Stimulated activated CD4-positive, alpha-beta T cell treated with anti-CD3 and anti-CD28 coated beads, Interleukin-1b, Interleukin-23, amount 100 ng/mL, for 24 hours (primary cell): ENCODE data around the gene VDR.

Source experiments
- DNase-seq, 4 experiments: peaks; one replicate each; pipeline ENCODE4 v3.0.0-alpha.2; 2020; ENCODE audit warnings: low read depth in 4 of 4, low spot score in 1 of 4

VDR gene

DNA sequence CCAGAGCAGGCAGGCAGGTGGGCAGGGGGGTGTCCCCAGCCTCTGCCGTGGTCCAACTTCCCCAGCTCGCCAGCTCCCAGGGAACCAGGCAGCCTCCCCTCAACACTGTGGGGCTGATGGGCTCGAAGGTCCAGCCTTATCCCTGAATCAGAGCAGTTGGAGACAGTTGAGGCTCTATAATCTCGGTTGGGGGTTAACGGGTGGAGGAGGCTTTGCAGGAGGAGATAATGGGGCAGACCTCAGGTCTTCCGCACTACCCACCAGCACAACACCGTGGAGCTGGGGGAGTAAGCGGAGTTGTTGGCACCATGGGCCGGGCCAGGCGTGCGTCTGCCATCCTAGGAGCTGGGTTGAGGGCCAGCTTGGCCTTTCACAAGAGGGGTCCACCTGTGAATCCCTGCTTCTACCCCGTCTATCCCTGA is 71.2 kb downstream of the VDR start:
- no peak for DNase-seq

DNA sequence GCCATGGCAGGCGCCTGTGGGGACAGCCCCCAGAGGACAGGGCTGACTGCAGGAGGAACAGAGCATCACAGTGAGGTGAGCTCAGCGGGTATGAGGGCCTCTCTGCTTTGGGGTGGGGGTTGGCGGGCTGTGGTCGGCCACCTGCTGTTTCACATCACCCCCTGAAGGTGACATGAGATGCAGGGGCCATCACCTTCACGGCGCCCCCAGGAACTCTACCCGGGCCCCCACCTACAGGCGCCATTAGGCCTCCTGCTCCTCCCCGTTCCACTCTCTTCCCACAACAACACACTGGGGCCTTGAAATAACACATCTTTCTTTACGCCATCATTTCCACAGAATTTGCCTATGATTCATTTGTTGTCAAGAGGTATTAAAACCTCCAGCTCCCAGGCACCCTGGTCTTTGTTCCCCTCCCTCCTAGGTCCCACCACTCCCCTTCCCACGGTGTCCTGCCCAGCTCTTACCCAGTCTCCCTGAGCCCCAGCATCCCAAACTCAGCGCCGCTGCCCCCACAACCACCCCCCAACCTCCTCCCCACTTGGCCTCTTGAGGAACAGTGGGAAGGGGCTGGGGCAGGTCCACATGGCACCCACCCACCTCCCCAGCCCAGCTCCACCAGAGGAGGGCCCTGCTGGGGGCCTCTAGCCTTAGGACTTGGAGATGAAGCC is 72.4 kb downstream of the VDR start:
- DNase-seq, result peak in 3 of 4 experiments; percentile 52 to 80 (median 69)

DNA sequence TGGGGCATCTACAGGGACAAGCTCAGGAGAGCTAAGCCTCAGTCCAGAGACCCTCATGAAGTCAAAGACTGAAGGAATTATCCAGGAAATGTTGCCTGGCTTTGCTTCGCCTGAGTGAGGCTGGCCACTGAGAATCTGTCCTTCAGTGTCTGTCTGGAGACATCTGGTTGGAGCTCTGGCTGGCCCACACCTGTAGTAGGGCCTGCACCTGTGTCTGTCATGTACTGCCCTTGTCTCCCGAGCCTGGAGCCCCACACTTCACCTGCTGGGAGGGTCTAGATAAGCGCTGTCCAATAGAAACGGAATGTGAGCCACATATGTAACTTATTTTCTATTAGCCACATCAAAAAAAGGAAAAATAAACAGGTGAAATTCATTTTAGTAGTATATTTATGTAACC is 75.2 kb downstream of the VDR start:
- no peak for DNase-seq

DNA sequence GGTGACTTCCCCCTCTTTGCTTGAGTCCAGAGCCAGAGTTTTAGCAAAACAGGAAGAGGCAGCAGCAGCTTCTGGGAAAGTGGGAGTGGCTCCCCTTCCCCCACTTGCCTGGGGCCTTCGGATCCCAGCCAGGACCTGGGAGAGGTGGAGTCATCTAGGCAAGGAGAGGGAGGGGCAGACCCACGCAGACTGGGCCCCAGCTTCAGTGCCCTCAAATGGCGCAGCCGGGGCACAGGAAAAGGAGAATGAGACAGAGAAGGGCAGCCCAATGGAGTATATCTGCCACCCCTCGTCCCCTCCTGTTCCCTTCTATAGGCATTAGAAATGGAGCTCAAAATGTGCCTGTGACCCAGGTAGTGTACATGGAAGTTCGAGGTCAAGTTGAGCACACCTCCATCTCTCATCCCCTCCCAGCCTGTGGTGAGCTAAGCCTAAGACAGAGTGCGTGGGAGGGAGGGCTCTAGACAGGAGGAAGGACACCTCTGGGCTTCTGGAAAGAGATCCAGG is 75.8 kb downstream of the VDR start:
- DNase-seq, result no peak

DNA sequence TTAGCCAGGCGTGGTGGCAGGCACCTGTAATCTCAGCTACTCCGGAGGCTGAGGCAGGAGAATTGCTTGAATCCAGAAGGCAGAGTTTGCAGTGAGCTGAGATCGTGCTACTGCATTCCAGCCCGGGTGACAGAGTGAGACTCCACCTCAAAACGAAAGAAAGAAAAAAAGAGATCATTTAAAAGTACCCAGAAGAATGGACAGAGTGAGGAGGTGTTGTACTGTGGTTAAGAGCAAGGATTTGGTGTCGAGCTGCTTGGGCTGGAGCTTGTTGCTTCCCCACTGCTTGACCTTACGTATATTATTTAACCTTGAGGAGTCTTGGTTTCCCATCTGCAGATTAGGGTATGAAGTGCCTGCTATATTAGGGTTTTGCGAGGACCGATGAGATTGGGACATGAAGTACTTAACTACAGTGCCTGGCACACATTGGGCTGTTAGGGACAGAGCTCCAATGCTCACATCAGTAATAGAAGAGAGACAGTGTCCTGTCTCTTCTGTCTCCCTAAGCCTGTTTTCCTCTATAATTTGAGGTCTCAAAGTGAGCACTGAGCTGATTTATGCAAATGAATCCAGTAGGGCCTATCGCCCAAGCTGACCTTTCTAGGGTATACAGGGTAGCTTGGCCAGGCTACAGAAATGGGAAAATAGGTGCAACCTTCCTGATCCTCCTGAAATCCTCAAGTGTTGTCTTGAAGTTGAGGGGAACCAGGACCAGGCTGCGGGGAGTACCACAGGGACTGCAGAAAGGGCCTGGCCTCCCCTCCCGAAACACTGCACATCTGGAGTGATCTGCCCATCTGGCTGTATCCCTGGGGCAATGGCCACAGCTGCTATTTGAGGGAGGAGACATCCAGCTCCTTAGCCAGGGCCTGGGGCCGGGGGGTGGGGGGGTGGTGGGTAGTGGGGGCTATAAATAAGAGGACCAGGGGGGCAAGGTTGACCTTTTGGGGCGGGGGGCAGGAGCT is 76.5 kb downstream of the VDR start:
- DNase-seq, result no peak

DNA sequence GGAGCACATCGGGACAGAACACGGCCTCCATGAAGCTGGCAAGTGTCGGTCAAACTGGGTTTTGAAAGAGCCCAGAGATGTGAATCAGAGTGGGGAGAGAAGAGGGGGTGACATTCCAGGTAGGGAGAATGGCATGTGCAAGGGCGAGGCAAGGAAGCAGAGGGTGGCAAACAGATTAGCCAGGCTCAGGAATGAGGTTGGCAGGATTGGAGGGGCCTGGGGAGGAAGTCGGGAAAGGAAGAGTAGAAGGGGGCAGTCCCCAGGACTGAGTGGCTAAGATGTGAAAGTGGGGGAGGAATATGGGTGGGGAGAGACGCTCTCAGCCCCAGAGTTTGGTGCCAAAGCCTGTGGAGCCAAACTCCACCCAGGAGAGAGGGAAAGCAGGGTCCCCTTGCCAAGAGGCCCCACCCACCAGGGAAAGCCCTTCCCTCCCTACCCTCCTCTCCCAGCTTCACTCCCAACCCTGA is 79.6 kb downstream of the VDR start:
- DNase-seq, result no peak

DNA sequence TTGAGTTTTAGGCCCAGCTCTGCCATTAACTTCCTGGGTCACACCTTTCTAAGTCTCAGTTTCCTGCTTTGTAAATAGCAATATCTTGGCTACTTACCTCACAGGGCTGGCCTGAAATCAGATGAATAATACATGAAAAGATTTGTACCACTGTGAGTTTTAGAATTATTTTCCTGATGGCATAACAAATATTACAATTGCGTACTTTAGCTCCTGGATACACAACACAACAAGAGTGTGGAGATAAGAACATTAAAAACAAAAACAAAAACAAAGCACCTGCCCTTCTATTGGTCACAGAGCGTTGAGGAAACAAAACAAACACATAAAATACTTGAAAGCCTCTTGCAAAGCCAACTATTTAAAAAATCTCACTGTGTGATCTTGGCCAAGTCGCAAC is 80.2 kb downstream of the VDR start:
- DNase-seq, result no peak

DNA sequence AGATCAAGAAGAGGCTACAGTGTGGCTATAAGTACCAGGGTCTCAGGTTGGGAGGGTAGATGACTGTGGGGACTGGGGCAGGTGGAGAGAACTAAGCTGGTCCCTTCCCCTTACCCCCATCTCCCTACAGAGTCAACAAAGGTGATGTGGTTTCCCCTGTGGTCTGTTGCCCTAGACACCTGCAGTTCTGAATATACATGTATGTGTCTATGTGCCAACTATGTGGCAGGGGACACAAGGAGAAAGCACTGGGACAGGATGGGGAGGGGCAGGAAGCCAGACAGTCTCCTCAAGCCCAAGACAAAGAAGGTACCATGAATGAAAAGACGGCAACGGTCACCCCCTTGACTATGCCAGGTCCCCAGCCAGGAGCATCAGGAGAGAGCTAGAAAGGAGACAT is 80.6 kb downstream of the VDR start:
- no peak for DNase-seq

DNA sequence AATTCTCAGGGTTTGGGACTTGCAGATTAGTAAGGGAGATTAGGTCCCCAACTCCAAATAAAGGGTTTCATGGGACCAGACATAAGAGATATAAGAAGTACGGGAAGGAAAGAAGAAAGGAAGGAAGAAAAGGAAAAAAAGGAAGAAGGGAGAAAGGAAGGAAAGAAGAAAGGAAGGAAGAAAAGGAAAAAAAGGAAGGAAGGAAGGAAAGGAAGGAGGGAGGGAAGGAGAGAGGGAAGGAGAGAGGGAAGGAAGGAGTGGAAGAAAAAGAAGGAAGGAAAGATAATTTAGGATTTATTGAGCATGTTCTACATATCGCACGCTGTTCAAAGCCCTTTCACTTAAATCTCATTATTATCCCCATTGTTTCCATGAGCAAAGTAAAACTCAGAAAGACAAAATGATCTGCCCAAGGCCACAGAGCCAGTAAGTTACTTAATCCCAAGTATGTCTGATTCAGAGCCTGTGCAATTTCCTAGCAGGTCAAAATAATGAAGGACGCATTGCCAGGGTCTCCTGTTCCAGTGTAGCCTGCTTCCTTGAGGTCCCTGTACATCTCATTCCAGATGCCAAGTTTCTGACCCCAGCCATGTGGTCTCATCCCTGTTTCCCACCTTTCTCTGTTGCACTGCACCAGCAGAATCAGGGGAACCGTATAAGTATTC is 81.2 kb downstream of the VDR start:
- DNase-seq, result no peak

DNA sequence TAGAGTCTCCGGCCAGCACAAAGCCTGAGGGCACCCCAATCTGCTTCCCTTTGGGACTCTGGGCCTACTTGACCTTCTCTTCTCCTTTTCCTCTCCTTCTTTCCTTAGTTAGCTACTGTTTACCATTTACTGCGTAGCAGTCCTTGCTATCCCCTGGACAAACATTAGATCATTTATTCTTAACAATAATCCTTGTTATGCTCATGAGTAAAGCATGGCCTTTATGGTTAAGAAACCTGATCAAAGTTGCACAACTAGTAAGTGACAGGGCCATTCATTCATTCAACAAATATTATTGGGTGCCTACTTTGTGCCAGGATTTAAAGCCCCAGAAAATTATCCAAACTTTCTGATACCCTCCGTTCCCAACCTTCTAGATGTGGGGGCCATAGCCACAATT is 81.9 kb downstream of the VDR start:
- no peak for DNase-seq

DNA sequence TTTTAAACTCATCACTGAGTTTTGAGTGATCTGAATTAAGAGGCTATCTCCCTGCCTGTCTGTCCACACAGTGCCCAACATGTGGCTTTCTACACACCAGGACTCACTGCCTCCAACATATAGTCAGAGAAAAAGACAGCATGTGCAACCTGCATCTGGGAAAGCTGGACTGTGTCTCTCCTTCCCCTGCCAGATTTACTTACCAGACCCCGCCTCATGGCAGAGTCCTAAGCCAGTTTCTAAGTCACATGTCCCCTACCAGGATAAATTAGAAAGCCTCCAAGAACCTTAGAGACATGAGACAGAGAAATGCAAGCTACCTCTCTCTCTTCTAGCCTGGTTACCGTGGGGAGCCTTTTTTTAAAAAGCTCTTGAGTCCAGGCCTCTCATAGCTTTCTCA is 82.4 kb downstream of the VDR start:
- no peak for DNase-seq

DNA sequence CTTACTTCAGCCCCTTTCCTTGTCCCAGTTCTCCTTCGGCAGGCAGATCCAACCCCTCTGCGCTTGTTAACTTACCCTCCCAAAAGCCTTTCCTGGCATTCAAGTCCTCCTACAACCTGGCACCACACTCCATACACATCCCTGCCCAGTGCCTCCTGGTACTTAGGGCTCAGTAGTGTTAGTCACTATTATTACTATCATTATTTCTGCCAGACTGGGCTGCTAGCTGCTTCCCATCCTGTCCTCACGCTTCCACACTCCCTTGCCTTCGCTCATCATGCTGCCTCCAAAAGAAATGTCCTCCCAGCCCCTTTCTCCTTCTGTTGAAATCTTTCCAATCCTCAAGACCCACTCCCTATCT is 83.5 kb downstream of the VDR start:
- DNase-seq, result no peak

DNA sequence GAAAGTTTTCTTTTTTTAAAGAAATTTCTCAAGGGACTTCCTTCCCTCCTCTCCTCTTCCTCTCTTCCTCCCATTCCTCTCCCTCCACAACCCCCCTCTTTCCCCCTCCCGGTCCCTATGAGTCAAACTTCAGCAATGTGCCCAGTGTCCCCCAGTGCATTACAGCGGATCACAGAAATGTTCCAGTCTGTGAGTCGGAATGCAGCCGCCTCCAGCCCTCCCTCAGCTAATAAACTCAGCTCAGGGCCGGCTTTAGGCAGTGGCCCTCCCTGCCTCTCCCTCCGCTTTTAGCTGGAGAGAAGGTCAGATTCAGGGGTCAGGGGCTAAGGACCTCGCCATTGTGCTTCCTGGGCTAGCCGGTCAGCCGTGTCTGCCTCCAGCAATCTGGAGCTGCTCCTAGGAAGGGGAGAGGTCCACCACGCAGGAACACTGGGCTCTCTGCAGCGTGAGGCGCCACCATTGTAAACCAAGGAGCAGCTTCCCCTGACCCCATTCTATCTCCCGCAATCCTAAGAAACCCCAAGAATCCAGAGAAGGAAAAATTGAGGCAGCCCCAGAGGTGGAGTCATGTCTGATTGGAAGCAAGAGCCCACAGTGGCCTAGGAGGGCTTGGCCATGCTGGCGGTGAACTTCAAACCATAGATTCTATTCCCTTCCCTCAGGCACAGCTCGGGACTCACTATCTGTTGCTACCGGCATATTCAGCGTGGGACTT is 84.0 kb downstream of the VDR start:
- DNase-seq, result no peak

DNA sequence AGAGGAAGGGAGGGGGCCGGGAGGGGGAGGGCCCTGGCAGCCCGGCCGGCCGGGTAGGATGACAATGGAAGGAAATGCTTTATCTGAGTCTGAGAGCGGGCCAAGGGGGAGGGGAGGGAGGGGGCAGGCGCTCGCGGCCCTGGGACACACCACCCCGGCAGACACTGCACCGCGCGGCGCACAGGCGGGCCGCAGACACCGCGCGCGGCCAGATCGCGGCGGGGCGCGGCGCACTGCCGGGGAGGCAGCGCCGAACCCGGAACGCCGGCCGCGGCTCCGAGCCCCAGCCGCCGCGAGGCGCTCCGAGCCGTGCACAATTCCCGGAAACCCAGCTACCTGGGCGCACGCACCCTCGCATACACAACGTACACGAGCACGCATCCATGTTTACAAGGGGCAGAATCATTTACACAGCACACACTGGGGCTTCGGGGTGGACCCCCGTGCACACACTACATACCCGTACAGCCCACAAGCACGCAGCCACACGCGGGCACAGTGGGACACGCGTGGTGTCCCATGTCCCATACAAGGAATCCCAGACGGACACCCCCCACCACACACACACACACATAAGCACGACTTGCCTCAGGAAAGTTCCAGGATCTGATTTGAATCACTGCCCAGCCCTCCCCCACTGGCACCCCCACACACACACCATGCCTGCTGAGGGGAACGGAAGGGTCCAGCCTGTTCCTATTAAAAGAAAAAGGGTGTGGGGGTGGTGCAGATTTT is 84.7 kb downstream of the VDR start, which contains the start of gene HDAC7:
TSS of gene HDAC7 (minus strand) at position 8 of the 735 bp plus-strand sequence. CDS start 118 bp downstream, outside the sequence.
- DNase-seq, result peak in 3 of 4 experiments; percentile 54 to 81 (median 66)

DNA sequence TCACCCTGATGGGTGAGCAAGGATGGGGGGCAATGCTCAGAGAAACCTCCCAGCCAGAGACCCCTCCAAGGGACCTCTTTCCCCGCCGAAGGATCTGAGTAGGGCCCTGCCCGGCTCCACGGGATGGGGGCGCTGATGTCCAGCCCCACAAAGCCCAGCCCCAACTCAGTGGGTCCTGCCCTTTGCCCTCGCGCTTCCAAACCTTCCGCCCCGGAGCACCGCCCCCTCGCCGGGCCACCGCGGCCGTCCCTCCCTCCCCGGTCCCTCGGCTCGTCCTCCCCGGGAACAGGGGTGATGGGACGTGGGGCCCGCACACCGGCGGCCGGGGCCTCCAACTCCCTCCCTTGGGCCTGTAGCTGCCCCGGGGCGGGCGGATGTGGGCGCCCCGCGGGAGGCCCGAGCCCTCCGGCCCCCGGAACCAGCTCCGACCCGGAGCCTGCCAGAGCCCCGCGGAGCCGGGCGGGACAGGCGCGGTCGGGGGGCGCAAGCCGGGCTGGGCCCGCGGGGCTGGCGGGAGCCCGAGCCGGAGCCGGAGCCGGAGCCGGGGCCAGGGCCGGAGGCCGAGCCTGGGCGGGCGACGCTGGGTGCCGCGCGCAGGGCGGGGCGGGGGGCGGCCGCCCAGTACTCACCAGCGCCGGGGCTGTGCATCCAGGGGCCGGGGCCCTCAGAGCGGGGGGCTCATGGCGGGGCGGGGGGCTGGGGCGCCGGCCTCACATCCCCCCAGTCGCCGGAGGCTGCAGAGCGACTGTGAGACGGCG is 85.5 kb downstream of the VDR start:
- no peak for DNase-seq

DNA sequence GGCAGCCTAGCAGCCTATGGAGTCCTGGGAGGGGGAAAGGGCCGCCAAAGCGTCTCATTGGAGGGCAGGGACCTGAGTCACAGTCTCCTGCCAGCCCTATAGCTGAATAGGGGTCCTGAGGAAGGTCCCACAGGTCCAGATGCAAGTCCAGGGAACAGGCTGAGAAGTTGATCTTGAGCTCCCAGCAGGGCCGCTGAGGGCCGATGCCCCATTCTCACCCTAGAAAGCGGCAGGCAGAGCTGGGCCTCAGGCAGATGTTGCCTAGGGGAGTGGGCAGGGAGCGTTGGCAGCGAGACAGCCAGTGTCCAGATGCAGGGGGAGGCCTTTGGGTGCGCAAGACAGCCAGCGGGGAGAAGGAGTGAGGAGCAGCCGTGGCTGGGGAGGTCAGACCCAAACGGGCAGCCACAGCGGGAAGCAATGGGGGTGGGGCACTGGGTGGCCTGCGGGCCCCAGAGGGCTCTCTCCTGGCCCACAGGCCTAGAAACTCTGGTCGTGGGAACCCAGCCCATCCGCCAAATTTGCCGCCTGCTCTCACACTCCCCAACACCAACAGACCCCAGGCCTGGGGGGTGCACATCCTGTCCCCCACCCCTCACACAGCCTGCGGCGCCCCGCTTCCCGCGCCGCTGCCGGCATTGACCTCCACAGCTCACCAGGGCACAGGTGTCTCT is 86.2 kb downstream of the VDR start:
- no peak for DNase-seq

DNA sequence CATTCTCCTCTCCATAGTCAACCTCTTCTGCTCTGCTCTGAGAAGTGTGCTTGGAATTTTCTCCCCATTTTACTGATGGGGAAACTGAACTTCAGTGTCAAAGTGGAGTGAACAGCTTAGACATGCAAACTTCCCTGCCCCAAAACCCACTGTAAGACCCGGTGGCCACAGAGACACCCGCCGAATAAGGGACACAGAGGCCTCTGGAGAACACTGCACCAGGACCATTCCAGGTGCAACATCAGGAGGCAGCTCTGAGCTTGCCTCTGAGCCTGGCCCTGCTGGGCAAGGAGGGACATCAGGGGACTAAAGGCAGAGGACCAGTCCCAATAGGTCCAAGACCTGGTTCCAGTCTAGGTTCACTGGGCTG is 86.8 kb downstream of the VDR start:
- DNase-seq, result no peak

DNA sequence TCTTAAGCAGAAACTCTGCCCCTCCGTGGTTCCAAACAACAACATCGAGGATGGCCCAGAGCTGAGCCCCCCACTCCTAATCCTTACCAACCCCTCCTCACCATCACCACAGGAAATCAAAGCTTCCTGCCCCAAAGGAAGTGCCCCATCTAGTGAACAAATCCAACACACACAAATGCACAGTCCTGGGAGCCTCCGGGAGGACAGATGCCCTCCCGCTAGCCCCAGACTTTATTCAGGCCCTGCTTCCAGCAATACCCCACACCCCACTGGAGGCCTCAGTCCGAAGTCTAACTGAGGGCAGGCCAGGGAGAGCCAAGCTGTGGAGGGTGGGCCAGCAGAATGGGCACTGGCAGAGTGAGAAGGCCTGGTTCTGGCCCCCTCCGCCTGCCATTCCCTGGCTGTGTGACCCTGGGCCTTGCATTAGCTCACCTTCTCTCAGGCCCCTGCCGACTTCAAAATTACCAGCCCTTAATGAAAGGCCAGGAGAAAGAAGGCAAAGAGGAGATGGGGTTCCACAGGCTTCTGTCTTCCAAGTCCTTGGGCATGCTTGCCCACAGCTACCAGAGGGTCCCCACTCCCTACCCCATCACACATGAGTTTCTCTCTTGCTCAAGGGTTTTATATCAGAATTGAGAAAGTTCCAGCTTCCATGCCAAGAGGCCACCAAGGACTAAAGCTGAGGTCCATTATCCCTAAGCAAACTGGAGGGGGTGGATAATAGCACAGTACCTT is 87.4 kb downstream of the VDR start:
- DNase-seq, result no peak
